ENCODE results near the gene ARHGEF17.

Gene ARHGEF17

DNA sequence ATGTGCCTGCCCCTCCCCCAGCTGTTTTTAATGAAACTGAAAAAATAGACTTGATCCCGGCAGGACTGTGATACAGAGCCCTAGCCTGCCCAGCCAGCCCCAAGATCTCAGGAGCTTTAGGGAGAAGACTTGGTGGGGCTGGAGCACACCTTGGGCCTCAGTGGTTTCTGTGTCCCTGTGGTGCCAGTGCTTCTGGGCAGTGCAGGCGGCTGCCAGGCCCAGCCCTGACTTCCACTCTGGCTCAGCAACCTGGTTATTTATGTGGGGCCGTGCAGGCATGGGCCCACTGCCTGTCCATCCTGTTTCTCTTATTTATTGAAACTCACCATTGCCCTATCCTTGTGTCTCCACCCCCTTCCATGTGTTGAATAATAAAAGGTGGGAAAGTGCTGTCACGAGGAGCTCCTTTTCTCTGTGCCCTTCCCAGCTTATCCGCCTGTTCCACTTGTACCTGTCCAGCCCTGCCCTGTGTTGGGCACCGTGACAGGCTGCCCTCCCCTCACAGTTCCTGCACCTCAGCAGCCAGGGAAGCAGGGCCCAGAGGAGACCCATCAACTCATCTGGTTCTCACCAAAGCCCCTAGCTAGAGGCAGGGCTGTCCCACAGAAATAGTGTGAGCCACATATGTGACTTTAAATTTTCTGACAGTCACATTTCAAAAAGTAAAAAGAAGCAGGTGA, 88.3 kb downstream of the ARHGEF17 start:
- DNase-seq: no peak

DNA sequence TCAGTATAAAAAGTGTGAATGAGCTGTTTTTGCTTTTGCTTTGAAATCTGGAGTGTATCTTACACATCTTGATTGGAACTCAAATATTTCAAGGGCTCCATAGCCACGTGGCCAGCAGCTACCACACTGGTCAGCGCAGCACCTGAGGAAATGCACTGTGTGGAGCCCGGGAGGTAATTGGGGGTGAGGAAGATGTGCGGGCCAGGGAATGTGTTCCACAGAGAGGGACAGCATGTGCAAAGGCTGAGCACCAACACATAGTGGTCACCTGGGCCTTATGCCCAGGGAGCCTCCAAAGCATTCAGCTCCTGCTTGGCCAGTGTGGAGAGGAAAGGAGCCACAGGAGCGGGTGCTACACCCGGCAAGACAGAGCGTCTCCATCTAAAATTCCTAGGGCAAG, 88.9 kb downstream of the ARHGEF17 start:
- no peak for DNase-seq

DNA sequence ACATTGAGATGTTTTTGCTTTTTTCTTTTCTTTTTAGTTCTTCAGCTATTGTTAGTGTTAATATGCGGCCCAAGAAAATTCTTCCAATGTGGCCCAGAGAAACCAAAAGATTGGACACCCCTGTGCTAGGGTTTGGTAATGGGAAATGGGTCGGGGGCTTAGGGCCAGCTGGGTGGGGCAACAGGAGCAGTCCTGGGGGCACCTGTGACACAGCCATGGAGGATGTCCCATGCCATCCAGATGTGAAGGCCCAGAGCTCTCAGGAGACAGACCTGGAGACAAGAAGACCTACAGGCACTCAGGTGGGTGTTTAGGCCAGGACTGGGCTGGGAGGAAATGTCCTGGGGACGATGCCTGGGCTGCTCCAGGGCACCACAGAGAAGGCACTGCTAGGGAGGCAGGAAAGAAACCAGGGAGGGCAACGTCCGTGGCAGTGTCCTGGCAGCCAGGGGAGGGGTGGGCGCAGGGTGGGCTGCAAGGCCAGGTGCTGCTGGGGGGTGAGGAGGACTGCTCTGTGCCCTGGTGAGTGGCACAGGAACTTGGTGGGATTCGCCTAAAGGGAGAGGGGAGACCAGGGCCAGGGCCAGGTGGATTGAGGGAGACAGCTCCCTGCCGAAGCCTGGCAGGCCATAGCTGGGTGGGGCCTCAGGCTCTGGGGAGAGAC, 89.5 kb downstream of the ARHGEF17 start:
- no peak for DNase-seq

DNA sequence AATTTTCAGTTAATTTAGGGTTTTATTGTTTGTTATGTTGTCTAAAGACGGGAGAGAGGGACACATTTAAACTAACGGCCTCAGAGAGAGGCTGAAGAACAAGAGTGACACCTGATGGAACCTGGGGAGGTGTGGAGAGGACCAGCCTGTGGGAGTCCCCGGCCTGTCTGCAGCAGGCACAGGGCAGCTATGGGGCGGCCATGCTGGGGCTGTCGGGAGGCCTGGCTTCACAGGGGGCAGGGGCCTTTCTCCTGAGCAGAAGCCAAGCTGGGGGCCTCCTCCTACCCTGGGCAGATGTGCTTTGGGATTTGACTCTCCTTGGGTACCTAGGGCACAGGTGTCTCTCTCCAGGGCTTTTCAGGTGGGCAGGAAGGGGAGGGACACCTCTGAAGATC, 90.1 kb downstream of the ARHGEF17 start:
- no peak for DNase-seq

DNA sequence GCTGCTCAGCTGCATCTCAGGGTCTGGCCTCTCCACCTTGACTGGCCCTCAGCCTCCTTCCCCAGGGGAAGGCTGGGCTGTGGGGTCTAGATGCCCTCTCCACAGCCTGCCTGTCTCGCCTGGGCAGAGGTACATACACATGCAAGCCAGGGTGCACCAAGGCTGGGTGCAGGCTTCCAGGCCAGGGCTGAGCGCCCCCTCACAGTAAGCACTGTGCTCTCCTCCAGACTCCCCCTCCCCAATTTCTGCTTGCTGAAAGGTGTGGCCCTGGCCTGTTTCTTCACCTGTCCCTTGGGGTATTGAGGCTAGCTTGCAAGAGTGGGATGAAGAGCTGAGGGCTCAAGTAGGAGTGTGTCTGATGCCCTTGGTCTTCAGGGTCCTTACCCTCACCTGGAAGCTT, 90.6 kb downstream of the ARHGEF17 start:
- DNase-seq: peak in 1 of 2 donors; percentile 22

DNA sequence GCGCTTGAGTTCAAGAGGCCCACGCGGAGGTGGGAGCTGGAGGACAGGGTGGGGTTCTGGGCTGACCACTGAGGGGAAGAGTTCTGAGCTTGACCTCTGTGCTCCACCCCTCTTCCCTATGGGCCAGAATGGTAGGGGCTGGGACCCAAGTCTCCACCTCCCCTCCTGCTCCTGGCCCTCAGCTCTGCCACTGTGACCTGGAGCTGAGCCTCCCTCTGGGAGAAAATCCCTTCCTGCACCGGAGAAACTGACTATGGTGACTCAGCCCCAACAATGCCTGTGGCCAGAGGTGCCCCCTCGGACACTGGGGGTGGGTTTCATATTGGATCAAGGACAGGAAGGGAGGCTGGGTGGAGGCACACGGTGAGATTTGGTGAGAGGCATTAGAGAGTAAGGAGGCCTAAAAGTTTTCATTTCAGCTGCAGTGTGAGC, 91.1 kb downstream of the ARHGEF17 start:
- DNase-seq: no peak

DNA sequence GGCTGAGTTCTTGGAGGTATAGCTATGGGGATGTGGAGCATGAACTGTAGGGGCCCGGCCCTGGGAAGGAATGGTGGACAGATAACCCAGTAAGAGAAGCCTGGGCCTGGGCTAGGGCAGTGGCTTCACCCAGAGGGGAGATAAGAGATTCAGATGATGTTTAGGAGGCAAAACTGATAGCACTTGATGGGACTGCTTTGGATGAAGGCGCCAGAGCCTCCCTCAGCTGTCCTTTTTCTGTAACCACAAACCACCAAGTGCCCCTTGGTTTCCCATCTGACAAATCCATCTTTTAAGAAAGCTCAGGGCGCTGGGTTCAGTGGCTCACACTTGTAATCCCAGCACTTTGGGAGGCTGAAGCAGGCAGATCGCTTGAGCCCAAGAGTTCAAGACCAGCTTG, 91.6 kb downstream of the ARHGEF17 start:
- no peak for DNase-seq

DNA sequence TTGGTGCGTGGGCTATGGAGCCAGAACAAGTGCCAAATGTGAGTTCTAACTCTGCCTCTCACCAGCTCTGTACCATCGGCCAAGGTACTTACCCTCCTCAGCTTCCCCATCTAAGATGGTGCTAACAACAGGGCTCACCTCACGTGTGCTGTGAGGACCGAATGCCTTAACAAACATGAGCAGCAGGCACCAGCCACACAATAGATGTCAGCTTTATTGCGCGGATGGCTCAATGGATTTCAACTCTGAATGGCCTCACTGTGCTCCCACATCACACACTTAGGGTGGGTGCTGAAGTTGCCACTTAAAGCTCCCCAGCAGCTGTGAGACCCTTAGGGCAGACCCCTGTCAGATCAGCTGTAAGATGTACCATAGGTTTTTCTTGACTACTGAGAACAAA, 92.2 kb downstream of the ARHGEF17 start:
- peak in 1 of 2 donors; percentile 4 for DNase-seq

DNA sequence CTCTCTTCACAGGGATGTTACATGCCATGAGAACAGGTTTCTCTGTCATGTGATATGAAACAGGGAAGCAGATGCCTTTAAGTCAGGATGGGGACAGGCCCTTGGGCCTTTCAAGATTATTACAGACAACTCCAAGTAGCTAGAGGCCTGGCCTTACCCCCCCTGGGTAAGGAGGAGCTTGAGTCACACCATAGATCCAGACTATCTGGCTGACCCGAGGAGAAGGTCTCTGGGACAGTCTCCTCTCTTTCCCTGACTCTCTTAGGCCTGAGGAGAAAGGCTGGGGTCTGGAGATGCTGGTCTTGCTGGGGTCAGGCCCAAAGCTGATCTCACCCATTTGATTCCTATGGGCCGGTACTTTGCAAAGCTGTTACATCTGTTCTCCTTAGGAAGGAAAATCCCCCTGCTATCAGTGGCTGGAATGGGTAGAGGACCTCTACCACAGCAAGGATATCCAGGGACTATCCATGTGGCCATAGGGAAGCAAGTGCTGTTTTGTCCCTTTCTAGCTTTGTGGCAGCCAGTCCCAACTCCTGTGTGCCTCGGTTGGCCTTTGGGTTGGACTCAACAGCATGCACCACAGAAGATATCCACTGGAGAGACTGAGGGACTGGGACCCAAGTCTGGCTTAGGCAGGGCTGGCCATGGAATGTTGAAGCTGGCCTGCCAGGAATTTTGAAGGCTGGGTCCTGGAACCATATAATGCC, 93.3 kb downstream of the ARHGEF17 start:
- peak in 1 of 2 donors; percentile 4 for DNase-seq

DNA sequence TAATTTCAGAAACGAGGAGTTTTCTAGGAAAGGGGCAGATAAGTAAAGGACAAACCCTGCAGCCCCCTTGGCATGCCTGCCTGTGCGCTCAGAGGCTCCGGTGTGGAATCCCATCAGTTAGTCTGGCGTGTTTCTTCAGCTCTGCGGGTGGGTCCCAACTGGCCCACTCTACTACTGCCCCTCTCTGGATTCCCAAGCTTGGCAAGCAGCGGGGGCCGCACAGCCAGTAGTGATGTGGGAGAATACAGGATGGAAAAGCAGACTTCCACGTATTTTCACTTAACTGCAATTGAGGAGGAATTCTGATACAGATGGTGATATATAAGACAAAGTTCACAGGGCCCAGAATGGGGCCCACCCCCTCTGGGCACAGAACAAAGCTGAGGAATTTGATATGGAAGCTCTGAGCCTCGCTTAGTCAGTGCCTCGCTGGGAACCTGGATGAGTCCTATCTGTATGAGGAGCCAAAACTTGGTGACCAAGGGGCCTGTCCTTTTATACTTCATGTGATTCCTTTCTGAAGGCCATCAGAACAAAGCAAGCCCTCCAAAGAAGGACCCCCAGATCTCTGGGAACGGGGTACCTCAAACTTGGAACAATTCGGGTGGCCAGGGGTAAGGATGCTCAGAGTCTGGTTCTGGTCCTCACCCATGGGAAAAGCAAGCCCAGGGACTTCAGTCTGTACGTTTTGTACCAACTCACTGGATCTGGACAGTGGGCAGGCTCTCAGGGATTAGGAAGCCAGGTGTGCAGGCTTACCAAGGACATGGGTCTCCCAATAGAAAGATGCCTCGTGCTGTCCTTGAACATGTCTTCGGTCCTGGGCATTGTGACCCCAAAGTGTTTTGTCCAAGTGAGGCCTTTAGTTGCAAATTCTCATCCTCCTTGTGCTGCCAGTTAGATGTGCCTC, 94.1 kb downstream of the ARHGEF17 start:
- peak; percentile 2 to 7 for DNase-seq

DNA sequence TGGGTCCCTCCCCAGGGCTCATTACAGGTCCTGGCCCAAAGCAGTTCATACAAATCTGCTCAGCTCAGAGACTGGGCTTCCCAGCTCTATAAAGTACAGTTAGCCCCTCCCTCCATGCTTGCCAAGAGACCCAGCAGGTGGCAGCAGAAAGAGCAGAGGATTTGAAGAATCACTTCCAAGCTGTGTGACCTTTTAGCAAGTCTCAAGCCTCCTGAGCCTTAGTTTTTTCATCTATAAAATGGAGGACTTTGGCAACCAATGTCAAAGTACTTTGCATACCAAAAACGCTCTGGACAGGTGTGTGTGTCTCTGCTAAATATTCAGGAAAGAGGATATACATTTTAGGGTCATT, 94.7 kb downstream of the ARHGEF17 start:
- peak; percentile 30 to 36 for DNase-seq

DNA sequence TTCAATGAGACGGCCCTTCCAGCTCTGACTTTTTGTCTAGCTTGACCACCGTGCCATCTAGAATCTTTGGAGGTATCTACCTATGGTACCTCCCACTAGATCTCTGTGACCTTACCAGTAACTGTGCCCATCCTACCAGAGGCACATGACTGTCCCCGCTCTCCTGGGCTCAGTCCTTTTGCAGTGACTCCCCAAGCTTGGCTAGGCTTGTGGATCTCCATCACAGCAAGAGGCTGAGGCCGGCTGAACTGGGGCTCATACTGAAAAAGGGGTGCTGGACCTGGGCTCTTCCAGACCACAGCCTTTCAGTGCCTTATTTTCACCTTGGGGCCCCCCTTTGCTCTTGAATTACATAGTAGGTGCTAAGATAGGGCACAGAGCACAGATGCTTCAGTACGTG, 95.5 kb downstream of the ARHGEF17 start:
- peak; percentile 1 to 4 for DNase-seq

DNA sequence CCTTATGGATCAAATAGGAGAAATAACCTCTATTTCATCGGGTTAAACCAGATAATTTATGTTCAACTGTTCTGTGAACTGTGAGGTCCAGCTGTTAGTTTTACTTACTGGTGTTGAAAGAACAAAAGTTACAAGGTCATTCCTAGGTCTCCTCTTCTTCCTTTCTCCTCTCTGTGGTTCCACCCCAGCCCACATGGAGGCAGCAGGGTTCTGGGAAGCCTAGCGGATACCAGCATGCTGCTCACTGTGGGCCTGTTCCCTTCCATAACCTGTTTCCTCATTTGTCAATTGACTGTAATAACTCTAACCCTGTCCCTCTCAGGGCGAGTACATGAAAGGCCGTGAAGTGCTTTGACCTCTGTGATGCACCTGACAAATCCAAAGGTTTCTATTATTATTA, 96.0 kb downstream of the ARHGEF17 start:
- DNase-seq: peak; percentile 8 to 50

DNA sequence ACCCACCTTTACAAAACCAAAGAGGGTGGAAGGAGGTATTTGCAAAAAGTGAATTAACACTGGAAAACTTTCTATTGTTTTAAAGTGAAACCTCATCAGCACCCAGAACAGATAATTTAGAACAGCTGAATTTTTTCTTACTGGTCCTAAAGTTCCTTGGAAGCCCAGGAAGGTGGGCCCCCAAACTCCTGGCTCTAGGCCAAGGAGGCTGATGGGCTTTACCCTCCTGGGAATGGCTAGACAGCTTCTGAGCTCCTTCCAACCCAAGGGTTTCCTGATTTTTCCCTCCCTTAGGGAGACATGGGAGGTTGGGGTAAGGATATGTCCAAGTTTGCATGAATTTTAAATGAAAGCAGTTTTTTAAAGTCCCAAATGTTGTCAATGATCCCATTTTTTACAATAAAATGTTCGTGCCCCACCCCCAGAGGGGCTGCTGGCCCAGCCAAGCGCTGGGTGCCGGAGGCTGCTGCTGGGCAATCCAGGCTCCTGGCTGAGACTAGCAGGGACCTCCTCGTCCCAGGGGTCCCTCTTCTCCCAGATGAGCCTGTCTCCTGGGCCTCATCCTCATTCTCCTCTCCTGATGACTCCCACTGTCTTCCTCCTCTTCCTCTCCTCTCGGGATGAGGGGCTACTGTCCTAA, 96.5 kb downstream of the ARHGEF17 start:
- no peak for DNase-seq

DNA sequence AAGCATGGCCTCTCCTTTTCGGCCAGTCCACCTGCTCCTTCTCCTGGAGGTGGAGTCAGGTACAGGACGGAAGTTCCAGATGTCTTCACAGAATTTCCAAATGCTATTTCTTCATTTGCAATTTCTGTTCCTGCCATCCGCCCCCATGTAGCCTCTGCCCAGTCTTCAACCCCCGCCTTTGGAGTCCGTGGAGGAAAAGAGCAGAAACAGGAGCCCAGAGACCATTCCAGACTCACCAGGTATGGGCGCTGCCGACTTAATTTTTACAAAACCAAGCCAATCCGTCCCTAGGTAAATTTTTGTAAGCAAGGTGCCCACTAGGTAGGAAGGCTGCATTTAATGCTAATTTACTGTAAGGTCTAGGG, 97.1 kb downstream of the ARHGEF17 start:
- no peak for DNase-seq

DNA sequence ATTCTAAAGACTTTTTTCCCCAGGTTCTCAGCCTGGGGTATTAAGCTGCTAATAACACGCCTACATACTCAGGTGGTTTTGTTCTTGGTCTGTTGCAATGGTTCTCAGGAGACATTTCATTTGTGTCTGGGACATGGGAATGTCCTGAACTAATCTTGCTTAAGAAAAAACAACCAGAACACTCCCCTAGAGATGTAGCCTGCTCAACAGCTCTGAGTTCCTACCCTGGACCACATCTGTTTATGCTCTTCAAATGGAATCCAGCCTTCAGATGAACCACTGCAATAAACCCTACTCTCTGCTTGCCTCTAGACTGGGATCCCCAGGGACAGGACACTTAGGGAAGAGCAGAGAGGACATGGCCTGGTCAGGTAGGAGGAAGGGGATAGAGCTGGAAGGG, 98.1 kb downstream of the ARHGEF17 start:
- no peak for DNase-seq

DNA sequence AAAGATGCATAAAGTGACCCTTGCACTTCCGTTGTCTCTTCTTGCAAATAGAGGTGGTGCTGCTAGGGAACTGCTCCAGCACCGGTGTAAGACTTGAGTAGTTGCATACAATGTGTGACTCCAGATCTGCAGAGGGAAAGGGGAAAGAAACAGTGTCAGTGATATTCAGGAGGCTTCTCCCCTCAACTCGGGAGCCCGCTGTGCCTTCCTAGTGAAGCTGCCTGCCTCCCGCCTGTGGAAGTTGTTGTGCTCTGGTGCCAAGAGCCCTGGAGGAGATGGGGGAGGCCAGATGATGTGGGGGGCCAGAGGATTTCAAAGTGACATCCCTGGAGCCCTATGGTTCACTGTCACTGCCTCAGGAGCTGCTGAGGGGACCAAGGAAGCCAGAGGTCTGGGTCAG, 98.5 kb downstream of the ARHGEF17 start:
- no peak for DNase-seq

DNA sequence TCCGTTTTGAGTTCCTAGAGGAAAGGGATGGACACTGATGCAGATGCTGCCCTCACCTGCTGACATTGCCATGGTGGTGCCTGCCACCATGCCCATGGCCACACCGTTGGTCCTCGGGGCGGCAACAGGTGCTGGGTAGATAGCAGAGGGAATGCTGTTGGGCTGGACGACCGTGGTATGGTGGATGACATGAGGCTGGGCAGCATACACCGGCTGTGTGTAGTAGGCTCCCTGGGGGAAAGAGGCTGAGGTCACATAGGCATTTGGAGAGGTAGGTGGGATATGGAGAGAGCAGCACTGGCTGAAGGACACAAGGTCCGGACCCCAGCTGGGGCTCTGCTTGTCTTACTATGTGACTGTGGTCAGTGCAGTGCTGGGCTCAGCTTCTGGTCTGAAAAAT, 101.4 kb downstream of the ARHGEF17 start:
- no peak for DNase-seq

DNA sequence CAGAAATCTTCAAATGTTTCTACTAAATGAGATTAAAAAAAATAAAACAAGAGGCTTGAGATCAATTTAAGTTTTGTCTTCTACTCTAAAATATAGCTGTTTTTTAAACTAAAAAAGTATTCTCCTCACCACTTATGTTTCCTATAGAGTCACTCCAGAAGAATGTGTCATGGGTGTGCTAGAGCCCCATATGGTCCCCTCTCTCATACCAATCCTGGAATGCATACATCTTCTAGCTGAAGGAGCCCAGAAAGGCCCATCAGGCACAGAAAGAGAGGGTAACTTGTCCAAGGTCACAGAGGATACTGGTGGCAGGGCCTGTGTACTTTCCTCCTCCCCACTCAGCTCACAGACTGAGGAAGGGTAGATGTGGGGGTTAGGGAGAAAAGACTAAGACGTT, 102.6 kb downstream of the ARHGEF17 start:
- DNase-seq: no peak

DNA sequence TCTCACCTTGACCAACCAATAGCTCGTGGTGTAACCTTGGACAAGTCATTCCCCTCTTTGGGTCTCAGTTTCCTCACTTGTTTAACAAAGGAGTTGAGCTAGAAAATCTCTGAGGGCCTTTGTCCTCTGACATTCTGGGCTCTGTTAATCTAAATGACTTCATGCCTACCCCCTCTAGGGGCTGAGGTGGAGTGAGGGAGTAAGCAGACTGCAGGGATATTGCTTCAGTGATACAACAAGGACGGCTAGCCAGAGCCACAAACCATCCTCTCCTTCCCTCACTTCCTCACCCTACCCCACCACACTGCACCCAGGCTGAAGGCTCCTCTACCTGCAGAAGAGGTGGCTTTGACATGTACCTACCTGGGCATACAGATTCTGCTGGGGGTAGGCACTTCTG, 103.0 kb downstream of the ARHGEF17 start:
- DNase-seq: no peak

DNA sequence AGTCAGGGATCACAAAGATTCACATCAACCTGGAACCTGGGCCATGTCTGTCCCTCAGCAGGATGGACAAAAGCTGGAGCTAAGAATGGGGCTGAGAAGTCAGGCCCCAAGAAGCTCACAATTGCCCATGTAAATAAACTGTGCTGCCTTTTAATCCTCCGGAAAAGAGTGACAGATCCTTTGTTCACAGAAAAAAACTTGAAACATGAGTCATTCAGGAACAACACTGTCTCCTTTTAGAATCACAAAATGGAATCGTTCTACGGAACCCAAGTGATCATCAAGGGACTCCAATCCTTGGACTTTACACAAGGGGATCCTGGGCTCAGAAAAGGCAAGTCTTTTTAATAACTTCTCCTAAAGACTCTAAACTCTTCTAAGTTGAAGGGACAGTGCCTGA, 104.2 kb downstream of the ARHGEF17 start:
- DNase-seq: no peak

DNA sequence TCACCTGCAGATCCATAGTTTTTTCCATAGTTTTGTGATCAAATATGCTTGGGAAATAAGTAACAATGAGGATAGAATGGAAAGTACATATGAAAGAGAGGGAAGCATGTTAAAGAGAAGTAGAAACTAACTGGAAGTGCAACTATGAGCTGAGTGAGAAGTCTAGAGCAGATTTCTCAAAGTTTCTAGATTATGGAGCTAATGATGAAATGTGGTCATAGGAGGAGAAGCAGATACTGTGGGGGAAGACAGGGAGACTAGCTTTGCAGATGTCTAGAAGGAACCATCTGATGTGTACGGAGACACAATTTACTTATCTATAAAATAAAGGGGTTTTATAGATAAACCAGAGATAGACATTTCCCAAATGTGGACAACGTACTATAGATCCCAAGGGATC, 105.2 kb downstream of the ARHGEF17 start:
- DNase-seq: no peak

Measured in CD4-positive, alpha-beta T cell treated with Interleukin-1 beta for 1 hour (primary cell).